Measurements from ENCODE around the gene HASPIN. TPM values are rescaled to one million over a fixed set of nuclear protein-coding genes. Genes with fewer than 3 reads are reported as not detected.

The HASPIN gene
- total and polyA plus RNA-seq, 2 of the 13 experiments (the other 11 are each of a cell fraction or from before 2014, with no cell fraction given) = 2.7 to 8.1 TPM

GRCh38 chr17:3685174-3685573, 38.5 kb upstream of the HASPIN start:
- intact Hi-C loops (cut with micrococcal nuclease; ENCODE audit: unreplicated experiment) = no loop called here
- TF ChIP-seq RAD21 (CRISPR knock-in tag; IDR thresholded peaks at IDR 0.05) (no peak), ZNF891 (CRISPR knock-in tag; IDR thresholded peaks at IDR 0.05) (no peak), MATR3 (CRISPR knock-in tag; IDR thresholded peaks at IDR 0.05) (no peak), JDP2 (CRISPR knock-in tag; IDR thresholded peaks at IDR 0.05; ENCODE audit: borderline replicate concordance) (no peak), TGIF2 (CRISPR knock-in tag; IDR thresholded peaks at IDR 0.05) (no peak), ZNF335 (CRISPR knock-in tag; IDR thresholded peaks at IDR 0.05) (no peak), MEIS1 (CRISPR knock-in tag; IDR thresholded peaks at IDR 0.05; ENCODE audit: borderline replicate concordance) (no peak), ZNF7 (CRISPR knock-in tag; IDR thresholded peaks at IDR 0.05) (no peak), ELF1 (CRISPR knock-in tag; IDR thresholded peaks at IDR 0.05) (no peak), ZNF264 (CRISPR knock-in tag; IDR thresholded peaks at IDR 0.05) (no peak)
- TF ChIP-seq, protein P1, sequence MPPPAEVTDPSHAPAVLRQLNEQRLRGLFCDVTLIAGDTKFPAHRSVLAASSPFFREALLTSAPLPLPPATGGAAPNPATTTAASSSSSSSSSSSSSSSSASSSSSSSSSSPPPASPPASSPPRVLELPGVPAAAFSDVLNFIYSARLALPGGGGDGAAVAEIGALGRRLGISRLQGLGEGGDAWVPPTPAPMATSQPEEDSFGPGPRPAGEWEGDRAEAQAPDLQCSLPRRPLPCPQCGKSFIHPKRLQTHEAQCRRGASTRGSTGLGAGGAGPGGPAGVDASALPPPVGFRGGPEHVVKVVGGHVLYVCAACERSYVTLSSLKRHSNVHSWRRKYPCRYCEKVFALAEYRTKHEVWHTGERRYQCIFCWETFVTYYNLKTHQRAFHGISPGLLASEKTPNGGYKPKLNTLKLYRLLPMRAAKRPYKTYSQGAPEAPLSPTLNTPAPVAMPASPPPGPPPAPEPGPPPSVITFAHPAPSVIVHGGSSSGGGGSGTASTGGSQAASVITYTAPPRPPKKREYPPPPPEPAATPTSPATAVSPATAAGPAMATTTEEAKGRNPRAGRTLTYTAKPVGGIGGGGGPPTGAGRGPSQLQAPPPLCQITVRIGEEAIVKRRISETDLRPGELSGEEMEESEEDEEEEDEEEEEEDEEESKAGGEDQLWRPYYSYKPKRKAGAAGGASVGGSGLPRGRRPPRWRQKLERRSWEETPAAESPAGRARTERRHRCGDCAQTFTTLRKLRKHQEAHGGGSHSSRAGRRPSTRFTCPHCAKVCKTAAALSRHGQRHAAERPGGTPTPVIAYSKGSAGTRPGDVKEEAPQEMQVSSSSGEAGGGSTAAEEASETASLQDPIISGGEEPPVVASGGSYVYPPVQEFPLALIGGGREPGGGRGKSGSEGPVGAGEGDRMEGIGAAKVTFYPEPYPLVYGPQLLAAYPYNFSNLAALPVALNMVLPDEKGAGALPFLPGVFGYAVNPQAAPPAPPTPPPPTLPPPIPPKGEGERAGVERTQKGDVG (CRISPR knock-in tag; IDR thresholded peaks at IDR 0.05; ENCODE audit: borderline replicate concordance) = no peak
- TF ChIP-seq, protein P2, sequence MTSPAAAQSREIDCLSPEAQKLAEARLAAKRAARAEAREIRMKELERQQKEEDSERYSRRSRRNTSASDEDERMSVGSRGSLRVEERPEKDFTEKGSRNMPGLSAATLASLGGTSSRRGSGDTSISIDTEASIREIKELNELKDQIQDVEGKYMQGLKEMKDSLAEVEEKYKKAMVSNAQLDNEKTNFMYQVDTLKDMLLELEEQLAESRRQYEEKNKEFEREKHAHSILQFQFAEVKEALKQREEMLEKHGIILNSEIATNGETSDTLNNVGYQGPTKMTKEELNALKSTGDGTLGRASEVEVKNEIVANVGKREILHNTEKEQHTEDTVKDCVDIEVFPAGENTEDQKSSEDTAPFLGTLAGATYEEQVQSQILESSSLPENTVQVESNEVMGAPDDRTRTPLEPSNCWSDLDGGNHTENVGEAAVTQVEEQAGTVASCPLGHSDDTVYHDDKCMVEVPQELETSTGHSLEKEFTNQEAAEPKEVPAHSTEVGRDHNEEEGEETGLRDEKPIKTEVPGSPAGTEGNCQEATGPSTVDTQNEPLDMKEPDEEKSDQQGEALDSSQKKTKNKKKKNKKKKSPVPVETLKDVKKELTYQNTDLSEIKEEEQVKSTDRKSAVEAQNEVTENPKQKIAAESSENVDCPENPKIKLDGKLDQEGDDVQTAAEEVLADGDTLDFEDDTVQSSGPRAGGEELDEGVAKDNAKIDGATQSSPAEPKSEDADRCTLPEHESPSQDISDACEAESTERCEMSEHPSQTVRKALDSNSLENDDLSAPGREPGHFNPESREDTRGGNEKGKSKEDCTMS (CRISPR knock-in tag; conservative IDR thresholded peaks at IDR 0.05) = no peak
- ATAC-seq = no peak
- peaks cover 2 to 7% of the 10 kb centered on the region in 2 experiments; a peak in 4 of 5 replicates for H3K27me3 ChIP-seq (ENCODE audit: control insufficient read depth in 1 of 2, insufficient read depth in 2 of 2, low read length in 2 of 2)
- 87% methylated on average over 5 of the region's 13 CpGs for WGBS (ENCODE audit: low lambda C conversion rate)
- no TSS peak for BruUV-seq (replicated peaks)
- DNase-seq (ENCODE audit: low spot score) = no peak
- in situ Hi-C loops (cut with HindIII; ENCODE audit: extremely low pct_ligation_motif_present, low pct_unique_long_range_greater_than_20kb) = no loop called here
- POLR2A ChIA-PET = no interaction called here
- H3K4me1 ChIP-seq (ENCODE audit: insufficient read depth, low read length) = no peaks in the 10 kb centered on the region
- H3K9ac ChIP-seq (ENCODE audit: insufficient read depth, low read depth, low read length) = no peak overlapping the region
- H3K36me3 ChIP-seq (replicated peaks in 1 of 2; ENCODE audit: control insufficient read depth in 1 of 2, insufficient read depth in 2 of 2, low read length in 2 of 2) = no peaks in the 10 kb centered on the region
- H3K4me2 ChIP-seq (ENCODE audit: low read depth, low read length) = no peak overlapping the region
- CTCF ChIA-PET (ENCODE audit: low intra/inter-chr PET ratio, low total read pairs) = no interaction called here
- H3K9me3 ChIP-seq (ENCODE audit: low read length) = no peaks in the 10 kb centered on the region
- H2AFZ ChIP-seq (ENCODE audit: low read length) = no peak overlapping the region
- H3K4me3 ChIP-seq (replicated peaks in 1 of 3; ENCODE audit: insufficient read depth in 1 of 3, low read depth in 2 of 3, low read length in 3 of 3) = no peak overlapping the region
- H3K79me2 ChIP-seq (ENCODE audit: insufficient read depth, low read length) = no peaks in the 10 kb centered on the region
- FAIRE-seq = no peak
- no peaks in the 10 kb centered on the region for H4K20me1 ChIP-seq (ENCODE audit: insufficient read depth, low read length)
- H3K27ac ChIP-seq (ENCODE audit: extremely low read length, insufficient read depth, low read length) = no peak overlapping the region

Data from HepG2 (cell line).